Measurements from ENCODE around the gene IL1B.

Gene IL1B

DNA sequence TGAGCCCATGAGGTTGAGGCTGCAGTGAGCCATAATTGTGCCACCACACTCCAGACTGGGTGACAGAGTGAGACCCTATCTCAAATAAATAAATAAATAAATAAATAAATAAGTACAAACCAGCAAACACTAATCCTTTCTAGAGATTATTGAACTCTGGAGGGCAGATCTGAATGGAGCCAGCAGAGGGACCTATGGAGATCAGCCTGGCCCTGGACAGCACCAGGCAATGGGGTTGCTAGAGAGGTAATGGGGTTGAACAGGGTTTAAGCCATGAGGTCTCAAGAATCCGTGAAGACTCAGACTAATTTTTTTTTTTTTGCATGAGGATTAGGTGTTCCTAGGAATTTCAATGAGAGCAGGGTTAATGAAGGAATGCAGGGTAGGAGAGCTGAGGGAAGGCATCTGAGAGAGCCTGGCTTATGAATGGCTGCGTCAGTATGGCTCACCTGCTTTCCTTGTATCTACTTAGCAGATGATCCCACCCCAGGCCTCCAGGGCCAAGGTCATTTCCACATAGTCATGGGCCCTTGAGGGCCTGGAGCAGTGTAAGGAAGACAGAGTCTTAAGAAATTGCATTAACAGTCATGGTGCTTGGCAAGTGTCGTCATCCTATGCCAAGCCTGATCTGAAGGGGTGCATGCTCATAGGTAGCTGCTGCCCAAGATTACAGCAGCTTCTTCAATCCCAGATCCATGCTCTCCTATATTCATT, 39.8 kb upstream of the IL1B start:
- no peaks in the 10 kb centered on the region for H3K79me1 ChIP-seq (ENCODE audit: low read length)
- no peak overlapping the region for H2BK5ac ChIP-seq (ENCODE audit: low read length)
- H3K4ac ChIP-seq (ENCODE audit: low read depth, low read length) = no peak overlapping the region
- H3K27me3 ChIP-seq (ENCODE audit: insufficient read depth, low read length, poor library complexity) = no peaks in the 10 kb centered on the region
- H4K8ac ChIP-seq (ENCODE audit: low read depth, low read length) = no peak overlapping the region
- DNase-seq = no peak
- no peaks in the 10 kb centered on the region for H3K79me2 ChIP-seq (ENCODE audit: control insufficient read depth, insufficient read depth, low read length)
- H3K56ac ChIP-seq (ENCODE audit: low read length) = no peak overlapping the region
- H3K23ac ChIP-seq (ENCODE audit: low read length) = no peak overlapping the region
- no peak overlapping the region for H3K4me3 ChIP-seq (ENCODE audit: low read length)
- no peak overlapping the region for H3K18ac ChIP-seq (ENCODE audit: low read length)
- H3K27ac ChIP-seq (ENCODE audit: low read depth, low read length) = no peak overlapping the region
- no peak overlapping the region for H4K5ac ChIP-seq (ENCODE audit: low read length)
- H3K4me1 ChIP-seq (ENCODE audit: control insufficient read depth, low read depth, low read length) = no peaks in the 10 kb centered on the region
- no peak overlapping the region for H3K9ac ChIP-seq (ENCODE audit: low read length)
- no peak overlapping the region for H2BK120ac ChIP-seq (ENCODE audit: low read depth, low read length)
- no CpG with 5 or more reads among the region's 3 CpGs for WGBS (ENCODE audit: extremely low coverage, insufficient coverage, low lambda C conversion rate)
- no peak overlapping the region for H2AK5ac ChIP-seq (ENCODE audit: low read length)
- no peaks in the 10 kb centered on the region for H3K36me3 ChIP-seq (ENCODE audit: control insufficient read depth, insufficient read depth, low read length)
- H2BK15ac ChIP-seq (replicated peaks; ENCODE audit: low read depth) = no peak overlapping the region
- H3K4me2 ChIP-seq (ENCODE audit: low read length) = no peak overlapping the region

DNA sequence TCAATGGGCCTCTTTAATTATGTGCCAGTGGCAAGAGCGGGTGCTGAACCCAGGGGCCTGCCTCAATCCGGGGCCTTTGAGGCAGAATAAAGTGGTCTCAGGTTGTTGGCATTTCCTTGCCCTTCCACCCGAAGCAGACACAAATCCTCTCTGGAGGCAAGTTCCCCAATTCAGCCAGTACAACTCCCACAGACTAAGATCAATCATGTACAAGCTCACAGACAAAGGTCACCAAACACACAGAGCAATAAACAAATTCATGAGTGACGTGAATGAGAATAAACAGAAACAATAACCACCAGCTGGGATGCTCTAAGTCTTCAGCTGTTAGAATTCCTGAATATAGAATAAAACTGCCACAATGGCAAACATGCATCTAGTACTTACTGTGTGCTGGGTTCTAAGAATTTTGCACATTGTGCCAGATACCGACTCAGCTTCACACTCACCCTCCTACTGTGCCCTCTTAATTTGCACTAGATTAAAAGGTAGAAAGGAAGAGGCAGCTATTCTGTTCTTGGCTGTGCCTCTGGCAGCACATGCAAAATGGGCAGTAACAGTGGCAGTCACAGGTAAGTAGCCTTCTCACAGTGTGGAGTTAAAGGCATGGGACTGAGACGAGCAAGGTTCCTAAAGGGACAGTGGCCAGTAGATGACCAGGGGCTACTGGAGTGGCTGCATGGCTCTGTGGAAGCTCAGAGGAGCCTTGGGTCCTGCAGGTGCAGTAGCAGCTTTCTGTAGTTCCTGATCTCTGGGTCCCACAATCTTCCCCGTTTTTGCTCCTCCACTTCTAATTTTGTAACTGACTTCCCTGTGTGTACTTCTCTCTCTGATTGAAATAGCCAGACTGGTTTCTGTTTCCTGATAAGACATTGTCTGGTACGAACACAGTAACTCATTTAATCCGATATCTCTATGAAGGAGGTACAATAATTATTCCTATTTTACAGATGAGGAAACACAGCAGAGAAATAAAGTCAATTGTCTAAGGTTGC, 34.6 kb upstream of the IL1B start:
- no peak for DNase-seq

DNA sequence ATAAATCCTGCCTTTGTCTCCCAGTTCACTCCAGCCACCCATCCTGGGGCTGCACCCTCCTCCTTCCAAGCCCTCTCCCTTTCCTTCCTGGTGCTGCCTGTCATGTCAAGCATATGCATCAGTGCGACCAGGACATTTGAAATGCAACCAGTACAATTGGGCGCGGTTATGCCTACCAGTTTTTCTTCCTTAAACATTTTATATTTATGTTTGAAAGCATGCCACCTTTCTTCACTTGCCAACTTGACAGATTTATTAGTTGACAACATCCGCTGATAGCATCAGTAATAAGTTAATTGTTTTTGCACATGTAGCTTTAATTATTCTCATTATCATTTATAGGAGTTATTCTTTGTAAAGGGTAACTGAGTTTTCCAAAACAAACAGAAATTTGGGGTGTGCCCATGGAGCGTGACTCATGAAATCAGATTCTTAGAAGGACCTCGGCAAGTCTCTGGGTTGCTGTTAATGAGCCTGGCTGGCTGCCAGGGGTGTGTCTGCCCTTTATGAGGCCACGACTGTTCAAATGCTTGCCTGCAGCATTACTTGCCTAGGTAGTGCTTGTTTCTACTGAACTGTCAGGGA, 32.8 kb upstream of the IL1B start:
- no peaks in the 10 kb centered on the region for H3K27me3 ChIP-seq (ENCODE audit: insufficient read depth, low read length, poor library complexity)
- H3K18ac ChIP-seq (ENCODE audit: low read length) = no peak overlapping the region
- H3K27ac ChIP-seq (ENCODE audit: low read depth, low read length) = no peak overlapping the region
- no peaks in the 10 kb centered on the region for H3K79me1 ChIP-seq (ENCODE audit: low read length)
- no peak overlapping the region for H2BK5ac ChIP-seq (ENCODE audit: low read length)
- no peak overlapping the region for H3K4me2 ChIP-seq (ENCODE audit: low read length)
- no CpG with 5 or more reads among the region's 7 CpGs for WGBS (ENCODE audit: extremely low coverage, insufficient coverage, low lambda C conversion rate)
- no peak overlapping the region for H3K4me3 ChIP-seq (ENCODE audit: low read length)
- H3K36me3 ChIP-seq (ENCODE audit: control insufficient read depth, insufficient read depth, low read length) = no peaks in the 10 kb centered on the region
- no peaks in the 10 kb centered on the region for H3K4me1 ChIP-seq (ENCODE audit: control insufficient read depth, low read depth, low read length)
- H2BK120ac ChIP-seq (ENCODE audit: low read depth, low read length) = no peak overlapping the region
- no peak overlapping the region for H2BK15ac ChIP-seq (replicated peaks; ENCODE audit: low read depth)
- no peak overlapping the region for H4K8ac ChIP-seq (ENCODE audit: low read depth, low read length)
- H3K23ac ChIP-seq (ENCODE audit: low read length) = no peak overlapping the region
- H3K56ac ChIP-seq (ENCODE audit: low read length) = no peak overlapping the region
- H4K5ac ChIP-seq (ENCODE audit: low read length) = no peak overlapping the region
- DNase-seq = no peak
- H2AK5ac ChIP-seq (ENCODE audit: low read length) = no peak overlapping the region
- H3K79me2 ChIP-seq (ENCODE audit: control insufficient read depth, insufficient read depth, low read length) = no peaks in the 10 kb centered on the region
- H3K9ac ChIP-seq (ENCODE audit: low read length) = no peak overlapping the region
- no peak overlapping the region for H3K4ac ChIP-seq (ENCODE audit: low read depth, low read length)

More for the DNA sequence above, 34.6 kb upstream of the IL1B start:
- no peak overlapping the region for H4K5ac ChIP-seq (ENCODE audit: low read length)
- no peaks in the 10 kb centered on the region for H3K36me3 ChIP-seq (ENCODE audit: control insufficient read depth, insufficient read depth, low read length)
- no peak overlapping the region for H3K4me3 ChIP-seq (ENCODE audit: low read length)
- no peak overlapping the region for H2BK15ac ChIP-seq (replicated peaks; ENCODE audit: low read depth)
- no peaks in the 10 kb centered on the region for H3K4me1 ChIP-seq (ENCODE audit: control insufficient read depth, low read depth, low read length)
- H3K4ac ChIP-seq (ENCODE audit: low read depth, low read length) = no peak overlapping the region
- no peak overlapping the region for H3K4me2 ChIP-seq (ENCODE audit: low read length)
- no peak overlapping the region for H3K9ac ChIP-seq (ENCODE audit: low read length)
- no peak overlapping the region for H3K23ac ChIP-seq (ENCODE audit: low read length)
- H2BK5ac ChIP-seq (ENCODE audit: low read length) = no peak overlapping the region
- no peaks in the 10 kb centered on the region for H3K79me2 ChIP-seq (ENCODE audit: control insufficient read depth, insufficient read depth, low read length)
- H2AK5ac ChIP-seq (ENCODE audit: low read length) = no peak overlapping the region
- no peak overlapping the region for H4K8ac ChIP-seq (ENCODE audit: low read depth, low read length)
- H3K27ac ChIP-seq (ENCODE audit: low read depth, low read length) = no peak overlapping the region
- no peak overlapping the region for H3K18ac ChIP-seq (ENCODE audit: low read length)
- H3K79me1 ChIP-seq (ENCODE audit: low read length) = no peaks in the 10 kb centered on the region
- no CpG with 5 or more reads among the region's 9 CpGs for WGBS (ENCODE audit: extremely low coverage, insufficient coverage, low lambda C conversion rate)
- H3K56ac ChIP-seq (ENCODE audit: low read length) = no peak overlapping the region
- H2BK120ac ChIP-seq (ENCODE audit: low read depth, low read length) = no peak overlapping the region
- no peaks in the 10 kb centered on the region for H3K27me3 ChIP-seq (ENCODE audit: insufficient read depth, low read length, poor library complexity)

DNA sequence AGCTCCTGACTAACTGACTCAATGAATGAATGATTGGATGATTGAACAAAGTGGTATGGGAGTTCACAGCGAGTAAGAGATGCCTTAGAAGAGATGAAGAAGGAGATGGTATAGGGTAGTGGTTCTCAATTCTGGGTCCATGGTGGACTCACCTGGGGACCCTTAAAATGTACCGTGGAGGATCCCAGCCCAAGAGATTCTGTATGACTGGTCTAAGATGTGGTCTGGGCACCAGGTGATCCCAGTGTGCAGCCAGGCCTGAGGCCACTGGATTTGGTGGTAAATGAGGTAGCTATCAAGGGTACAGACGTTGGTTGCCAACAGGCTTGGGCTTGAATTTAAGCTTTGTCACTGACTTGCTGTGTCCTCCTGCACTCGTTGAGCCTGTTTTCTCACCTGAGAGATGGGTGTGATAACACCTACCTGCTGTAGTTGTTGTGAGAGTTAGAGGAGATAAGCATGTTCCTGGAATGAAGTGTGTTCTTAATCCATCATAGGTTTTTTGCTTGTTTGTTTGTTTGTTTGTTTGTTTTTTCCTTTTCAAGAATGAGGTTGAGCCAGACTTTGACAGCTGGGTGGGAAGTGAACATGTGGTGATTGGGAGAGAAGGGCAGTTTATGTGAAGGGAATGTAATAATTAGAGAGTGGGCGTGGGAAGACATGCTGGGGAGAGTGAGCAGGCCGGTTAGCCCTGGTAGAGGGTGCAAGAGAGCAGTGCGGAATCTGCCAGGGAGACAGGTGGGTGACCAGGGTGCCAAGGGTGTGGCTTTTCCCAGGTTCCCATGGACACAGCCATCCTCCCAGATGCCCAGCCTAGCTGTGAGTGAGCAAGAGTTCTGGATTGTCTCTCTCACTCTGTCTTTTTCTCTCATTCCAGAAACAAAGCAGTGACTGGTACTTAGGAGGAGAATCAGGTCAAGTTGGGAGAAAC, 31.4 kb upstream of the IL1B start:
- H3K56ac ChIP-seq (ENCODE audit: low read length) = no peak overlapping the region
- H3K4me1 ChIP-seq (ENCODE audit: control insufficient read depth, low read depth, low read length) = no peaks in the 10 kb centered on the region
- H2BK5ac ChIP-seq (ENCODE audit: low read length) = no peak overlapping the region
- H3K79me2 ChIP-seq (ENCODE audit: control insufficient read depth, insufficient read depth, low read length) = no peaks in the 10 kb centered on the region
- no peak overlapping the region for H2BK15ac ChIP-seq (replicated peaks; ENCODE audit: low read depth)
- H3K18ac ChIP-seq (ENCODE audit: low read length) = no peak overlapping the region
- no peaks in the 10 kb centered on the region for H3K27me3 ChIP-seq (ENCODE audit: insufficient read depth, low read length, poor library complexity)
- H2BK120ac ChIP-seq (ENCODE audit: low read depth, low read length) = no peak overlapping the region
- no peak overlapping the region for H3K4me3 ChIP-seq (ENCODE audit: low read length)
- H3K27ac ChIP-seq (ENCODE audit: low read depth, low read length) = no peak overlapping the region
- no peak for DNase-seq
- WGBS (ENCODE audit: extremely low coverage, insufficient coverage, low lambda C conversion rate) = no CpG with 5 or more reads among the region's 7 CpGs
- H2AK5ac ChIP-seq (ENCODE audit: low read length) = no peak overlapping the region
- H3K4ac ChIP-seq (ENCODE audit: low read depth, low read length) = no peak overlapping the region
- no peak overlapping the region for H3K4me2 ChIP-seq (ENCODE audit: low read length)
- H4K8ac ChIP-seq (ENCODE audit: low read depth, low read length) = no peak overlapping the region
- no peaks in the 10 kb centered on the region for H3K79me1 ChIP-seq (ENCODE audit: low read length)
- no peak overlapping the region for H3K9ac ChIP-seq (ENCODE audit: low read length)
- H3K23ac ChIP-seq (ENCODE audit: low read length) = no peak overlapping the region
- H3K36me3 ChIP-seq (ENCODE audit: control insufficient read depth, insufficient read depth, low read length) = no peaks in the 10 kb centered on the region
- H4K5ac ChIP-seq (ENCODE audit: low read length) = no peak overlapping the region

DNA sequence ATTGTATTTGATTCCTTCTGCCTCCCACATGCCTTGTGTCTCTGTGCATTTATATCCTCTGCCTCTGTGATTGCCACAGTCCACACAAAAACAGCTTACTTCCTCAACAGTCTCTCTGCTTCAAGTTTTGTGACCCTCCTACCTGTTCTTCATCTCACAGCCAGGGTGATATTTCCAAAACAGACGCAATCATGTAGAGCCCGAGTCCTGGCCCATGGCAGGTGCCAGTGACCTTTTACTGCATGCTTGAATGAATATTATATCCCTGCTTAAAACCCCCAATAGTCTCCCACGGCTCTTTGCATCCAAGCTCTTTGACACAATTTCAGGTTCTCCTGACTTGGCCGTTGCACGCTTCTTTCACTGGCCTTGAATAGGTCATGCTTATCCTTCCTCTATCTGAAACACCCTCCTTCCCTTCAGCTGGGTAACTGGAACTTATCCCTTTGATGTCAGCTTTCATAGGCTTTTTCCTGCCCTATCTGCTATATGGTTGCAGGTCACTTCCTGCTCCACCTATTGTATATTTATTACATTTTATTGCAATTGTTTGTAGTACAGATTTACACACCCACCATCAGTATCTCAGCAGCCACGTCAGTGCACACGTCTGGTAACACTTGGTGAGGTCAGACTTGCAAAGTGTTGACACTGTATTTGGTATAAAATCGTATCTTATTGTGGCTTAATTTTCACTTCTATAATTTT, 29.7 kb upstream of the IL1B start:
- no peak for DNase-seq
- Histone ChIP-seq H3K27ac (ENCODE audit: low read depth, low read length) (no peak overlapping the region), H3K23ac (ENCODE audit: low read length) (no peak overlapping the region), H3K79me1 (ENCODE audit: low read length) (no peaks in the 10 kb centered on the region), H2AK5ac (ENCODE audit: low read length) (no peak overlapping the region), H3K4me1 (ENCODE audit: control insufficient read depth, low read depth, low read length) (no peaks in the 10 kb centered on the region), H3K4me2 (ENCODE audit: low read length) (no peak overlapping the region), H3K9ac (ENCODE audit: low read length) (no peak overlapping the region), H4K5ac (ENCODE audit: low read length) (no peak overlapping the region), H3K56ac (ENCODE audit: low read length) (no peak overlapping the region), H2BK120ac (ENCODE audit: low read depth, low read length) (no peak overlapping the region), H2BK5ac (ENCODE audit: low read length) (no peak overlapping the region), H4K8ac (ENCODE audit: low read depth, low read length) (no peak overlapping the region), H3K4ac (ENCODE audit: low read depth, low read length) (no peak overlapping the region), H3K36me3 (ENCODE audit: control insufficient read depth, insufficient read depth, low read length) (no peaks in the 10 kb centered on the region), H3K4me3 (ENCODE audit: low read length) (no peak overlapping the region), H3K18ac (ENCODE audit: low read length) (no peak overlapping the region), H3K27me3 (ENCODE audit: insufficient read depth, low read length, poor library complexity) (no peaks in the 10 kb centered on the region), H3K79me2 (ENCODE audit: control insufficient read depth, insufficient read depth, low read length) (no peaks in the 10 kb centered on the region), H2BK15ac (replicated peaks; ENCODE audit: low read depth) (no peak overlapping the region)
- no CpG with 5 or more reads among the region's 8 CpGs for WGBS (ENCODE audit: extremely low coverage, insufficient coverage, low lambda C conversion rate)
